Brain microvascular endothelial cell (primary cell): ENCODE measurements around the gene CDYL.

Experiments used
- DNase-seq: peaks from one replicate; pipeline ENCODE4 v3.0.0-alpha.2; 2020
- H3K27ac ChIP-seq: fragments of 250-450 bp; sonication (Bioruptor Pico); 2 replicates; pipeline ENCODE4 v1.5.1; 2020; ENCODE audit warnings: mild to moderate bottlenecking, moderate library complexity
- H3K27me3 ChIP-seq: fragments of 250-450 bp; sonication (Bioruptor Pico); replicated peaks from 2 replicates; pipeline ENCODE4 v1.5.1; 2020; ENCODE audit warnings: mild to moderate bottlenecking
- H3K36me3 ChIP-seq: fragments of 250-450 bp; sonication (Bioruptor Pico); replicated peaks from 2 replicates; pipeline ENCODE4 v1.5.1; 2020; ENCODE audit warnings: mild to moderate bottlenecking
- H3K4me3 ChIP-seq: 2 replicates; pipeline ENCODE4 v1.5.1; 2011; ENCODE audit warnings: low read depth, mild to moderate bottlenecking, control low read depth, low read length, moderate library complexity
- in situ Hi-C: cut with HindIII; loops from 2 replicates; pipeline ENCODE4 v1.10.0; 2017; ENCODE audit warnings: low sequenced_read_pairs, low pct_ligation_motif_present
- TF ChIP-seq, protein P1 (sequence below): IDR thresholded peaks from 2 replicates; pipeline ENCODE4 v1.5.1; 2011; ENCODE audit warnings: low read depth, mild to moderate bottlenecking, moderate library complexity, low read length, control low read depth, inconsistent platforms; ENCODE audit errors: missing control alignments

The CDYL gene

DNA sequence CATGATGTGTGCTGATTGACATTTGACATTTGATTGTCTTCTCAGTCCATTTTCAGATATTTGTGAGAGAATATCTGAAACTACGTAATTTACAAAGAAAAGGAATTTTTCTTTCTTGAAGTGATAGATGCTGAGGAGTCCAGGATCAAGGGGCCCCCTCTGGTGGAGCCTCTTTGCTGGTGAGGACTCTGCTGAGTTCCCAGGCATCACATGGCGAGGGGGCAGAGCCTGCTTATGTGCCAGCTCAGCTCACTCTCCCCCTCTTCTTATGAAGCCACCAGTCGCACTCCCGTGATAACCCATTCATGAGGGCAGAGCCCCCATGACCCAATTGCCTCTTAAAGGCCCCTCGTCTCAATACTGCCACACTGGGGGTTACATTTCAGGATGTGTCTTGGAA is 136.4 kb downstream of the CDYL start:
- Histone ChIP-seq H3K27ac (no peak overlapping the region), H3K36me3 (no peaks in the 10 kb centered on the region), H3K4me3 (no peak overlapping the region), H3K27me3 (no peaks in the 10 kb centered on the region)
- TF ChIP-seq, protein P1, sequence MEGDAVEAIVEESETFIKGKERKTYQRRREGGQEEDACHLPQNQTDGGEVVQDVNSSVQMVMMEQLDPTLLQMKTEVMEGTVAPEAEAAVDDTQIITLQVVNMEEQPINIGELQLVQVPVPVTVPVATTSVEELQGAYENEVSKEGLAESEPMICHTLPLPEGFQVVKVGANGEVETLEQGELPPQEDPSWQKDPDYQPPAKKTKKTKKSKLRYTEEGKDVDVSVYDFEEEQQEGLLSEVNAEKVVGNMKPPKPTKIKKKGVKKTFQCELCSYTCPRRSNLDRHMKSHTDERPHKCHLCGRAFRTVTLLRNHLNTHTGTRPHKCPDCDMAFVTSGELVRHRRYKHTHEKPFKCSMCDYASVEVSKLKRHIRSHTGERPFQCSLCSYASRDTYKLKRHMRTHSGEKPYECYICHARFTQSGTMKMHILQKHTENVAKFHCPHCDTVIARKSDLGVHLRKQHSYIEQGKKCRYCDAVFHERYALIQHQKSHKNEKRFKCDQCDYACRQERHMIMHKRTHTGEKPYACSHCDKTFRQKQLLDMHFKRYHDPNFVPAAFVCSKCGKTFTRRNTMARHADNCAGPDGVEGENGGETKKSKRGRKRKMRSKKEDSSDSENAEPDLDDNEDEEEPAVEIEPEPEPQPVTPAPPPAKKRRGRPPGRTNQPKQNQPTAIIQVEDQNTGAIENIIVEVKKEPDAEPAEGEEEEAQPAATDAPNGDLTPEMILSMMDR: no peak
- DNase-seq: no peak
- in situ Hi-C loops: no loop called here

DNA sequence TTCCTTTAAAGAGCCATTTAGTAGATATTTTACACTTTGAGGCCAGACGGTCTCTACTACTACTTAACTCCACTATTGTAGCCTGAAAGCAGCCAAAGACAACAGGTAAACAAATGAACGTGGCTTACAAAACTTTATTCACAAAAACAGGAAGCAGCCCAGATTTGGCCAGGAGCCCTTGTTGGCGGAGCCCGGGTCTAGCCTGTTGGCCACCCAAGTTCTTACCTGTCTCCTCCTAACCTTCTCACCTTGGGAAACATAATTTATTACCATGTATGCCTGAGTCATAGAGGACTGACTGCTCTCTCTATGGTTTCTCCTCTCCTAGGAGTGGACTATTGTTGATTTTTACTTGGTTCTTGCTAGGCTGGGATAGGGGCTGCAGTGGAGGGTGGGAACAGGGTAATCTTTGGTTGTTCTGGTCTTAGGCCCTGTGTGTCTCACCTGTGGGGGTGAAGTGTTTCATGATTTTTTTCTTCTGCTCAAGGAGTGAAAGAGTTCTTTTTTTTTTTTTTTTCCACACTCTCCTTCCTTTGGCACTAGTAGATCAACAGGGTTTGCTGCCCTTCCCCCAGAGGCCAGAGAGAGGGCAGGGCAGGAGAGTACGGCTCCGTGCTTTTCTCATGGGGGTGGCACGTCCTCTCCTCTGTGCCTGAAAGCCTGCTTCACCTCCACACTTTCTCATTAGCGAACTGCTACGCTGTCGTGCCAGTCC is 137.7 kb downstream of the CDYL start:
- Histone ChIP-seq H3K36me3 (no peaks in the 10 kb centered on the region), H3K27me3 (no peaks in the 10 kb centered on the region), H3K4me3 (no peak overlapping the region), H3K27ac (no peak overlapping the region)
- TF ChIP-seq, protein P1: no peak
- in situ Hi-C loops: no loop called here
- no peak for DNase-seq

DNA sequence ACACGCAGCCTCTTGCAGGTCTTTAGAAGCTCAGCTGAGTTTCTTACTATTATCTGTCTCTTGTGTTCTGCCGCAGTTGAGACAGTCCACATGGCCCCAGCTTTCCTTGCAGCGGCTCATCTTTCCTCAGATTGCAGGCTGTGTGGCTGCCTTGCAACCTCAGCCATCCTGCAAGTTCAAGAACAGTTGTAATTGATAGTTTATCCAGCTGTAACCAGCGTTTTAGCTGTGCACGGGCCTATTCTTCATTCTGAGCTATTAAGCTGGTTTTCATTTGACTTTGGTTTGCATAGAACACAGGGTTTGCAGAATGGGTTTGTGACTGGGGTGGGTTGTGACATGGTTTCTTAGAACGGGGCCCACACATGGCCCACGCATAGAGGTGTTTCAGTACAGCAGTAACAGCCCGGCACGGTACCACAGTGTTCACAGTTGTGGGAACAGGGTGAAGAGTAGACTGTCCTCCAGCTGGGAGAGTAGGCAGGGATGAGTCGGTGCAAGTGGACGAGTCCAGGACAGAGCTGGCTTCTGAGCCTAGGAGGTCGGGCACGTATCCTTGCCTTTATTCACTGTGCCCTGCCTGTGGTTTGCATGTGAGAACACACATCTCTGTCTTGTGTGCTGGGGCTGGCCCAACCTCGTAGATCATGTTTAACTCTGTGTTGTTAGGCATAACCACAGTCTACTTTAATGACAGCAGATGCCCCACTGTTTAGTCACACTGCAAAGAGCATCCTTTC is 138.4 kb downstream of the CDYL start:
- Histone ChIP-seq H3K36me3 (no peaks in the 10 kb centered on the region), H3K27ac (no peak overlapping the region), H3K27me3 (no peaks in the 10 kb centered on the region), H3K4me3 (no peak overlapping the region)
- in situ Hi-C loops: no loop called here
- TF ChIP-seq, protein P1: no peak
- peak; percentile 47 for DNase-seq

DNA sequence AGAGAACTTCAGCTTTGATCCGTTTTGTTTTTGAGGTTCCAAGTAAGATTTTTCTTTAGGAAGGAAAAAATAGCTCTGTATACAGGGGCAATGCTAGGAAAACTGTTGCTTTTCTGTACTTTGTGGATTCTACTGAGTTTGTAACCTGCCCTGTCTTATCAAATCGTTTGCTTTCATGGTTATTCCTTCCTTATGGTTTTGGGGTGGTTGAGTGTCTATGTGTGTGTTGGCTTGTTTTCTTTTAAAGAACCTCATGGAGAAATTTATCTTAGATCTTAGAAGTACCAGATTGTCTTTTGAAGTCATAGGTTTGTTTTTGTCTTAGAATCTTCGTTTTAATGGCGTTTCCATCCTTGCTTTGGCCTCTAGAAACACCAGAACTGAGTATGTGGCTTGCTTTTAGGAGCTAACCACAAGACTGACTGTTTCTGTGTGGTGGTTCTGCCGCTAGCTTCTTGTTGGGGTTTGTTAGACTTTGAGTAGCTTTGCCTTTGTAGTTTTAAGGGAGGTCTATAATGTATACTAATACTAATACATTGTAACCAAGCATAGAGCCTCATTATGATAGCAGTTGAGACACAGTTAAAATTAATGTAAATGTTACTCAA is 140.9 kb downstream of the CDYL start:
- Histone ChIP-seq H3K27ac (no peak overlapping the region), H3K27me3 (no peaks in the 10 kb centered on the region), H3K4me3 (no peak overlapping the region), H3K36me3 (no peaks in the 10 kb centered on the region)
- DNase-seq: no peak
- in situ Hi-C loops: no loop called here
- TF ChIP-seq, protein P1: no peak

DNA sequence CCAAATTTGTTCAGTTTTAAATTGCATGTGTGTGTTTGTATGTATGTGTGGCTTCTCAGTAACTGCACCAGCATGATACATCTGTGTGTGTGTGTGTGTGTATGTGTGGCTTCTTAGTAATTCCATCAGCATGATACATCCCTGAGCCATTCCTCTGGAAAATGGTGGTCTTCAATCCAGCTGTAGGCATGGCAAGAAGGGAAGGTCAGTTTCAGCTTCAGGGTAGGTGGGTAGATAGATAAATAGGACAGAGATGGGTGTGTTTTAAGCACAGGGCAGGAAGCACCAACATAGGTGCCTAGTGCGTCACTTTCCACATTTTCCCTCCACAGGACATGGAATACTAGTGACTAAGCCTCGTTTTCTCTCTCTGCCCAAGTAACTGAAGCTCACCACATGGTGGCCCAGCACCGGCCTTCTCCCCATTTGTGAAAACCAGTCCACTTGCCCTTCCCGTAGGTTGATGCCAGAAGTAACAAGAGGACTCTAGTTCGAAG is 144.8 kb downstream of the CDYL start:
- H3K36me3 ChIP-seq: no peaks in the 10 kb centered on the region
- no peaks in the 10 kb centered on the region for H3K27me3 ChIP-seq
- no peak overlapping the region for H3K27ac ChIP-seq
- no peak for DNase-seq
- H3K4me3 ChIP-seq: no peak overlapping the region
- TF ChIP-seq, protein P1: peak; percentile 7
- in situ Hi-C loops: no loop called here
